IPS DF 6.9 (cell line): ENCODE data around the gene CCR7.
"Not testable (repeated sequence)": the region's sequence is repeated elsewhere in the genome, so short reads cannot be mapped to it uniquely, and the experiment has no call there.

Experiments used
- DNase-seq: peaks from one replicate; pipeline ENCODE4 v3.0.0-alpha.2; 2013; ENCODE audit warnings: low read depth, low spot score
- H3K27ac ChIP-seq: one replicate; pipeline ENCODE4 v1.5.1; 2013; ENCODE audit warnings: low read length, control low read depth
- H3K27me3 ChIP-seq: 2 replicates; pipeline ENCODE4 v1.6.1; 2013; ENCODE audit warnings: mild to moderate bottlenecking, low read length; ENCODE audit not compliant: control insufficient read depth, insufficient read depth
- H3K36me3 ChIP-seq: 2 replicates; pipeline ENCODE4 v1.6.1; 2013; ENCODE audit warnings: low read length; ENCODE audit not compliant: control insufficient read depth, insufficient read depth
- H3K4me1 ChIP-seq: 2 replicates; pipeline ENCODE4 v1.6.1; 2013; ENCODE audit warnings: low read length; ENCODE audit not compliant: control insufficient read depth, insufficient read depth
- H3K4me3 ChIP-seq: 2 replicates; pipeline ENCODE4 v1.5.1; 2013; ENCODE audit warnings: mild to moderate bottlenecking, low read length
- H3K9me3 ChIP-seq: 2 replicates; pipeline ENCODE4 v1.6.1; 2013; ENCODE audit warnings: low read length, inconsistent platforms; ENCODE audit not compliant: control insufficient read depth, insufficient read depth
- WGBS: extraction: QIAGEN DNeasy Blood & Tissue Kit; methylation state at CpG from one replicate; pipeline ENCODE4 v1.1.7; 2013; ENCODE audit warnings: mixed read lengths, missing lambda C conversion rate; ENCODE audit not compliant: insufficient read length, insufficient coverage; 5-methylcytosine and 5-hydroxymethylcytosine counted together

CCR7 gene

DNA sequence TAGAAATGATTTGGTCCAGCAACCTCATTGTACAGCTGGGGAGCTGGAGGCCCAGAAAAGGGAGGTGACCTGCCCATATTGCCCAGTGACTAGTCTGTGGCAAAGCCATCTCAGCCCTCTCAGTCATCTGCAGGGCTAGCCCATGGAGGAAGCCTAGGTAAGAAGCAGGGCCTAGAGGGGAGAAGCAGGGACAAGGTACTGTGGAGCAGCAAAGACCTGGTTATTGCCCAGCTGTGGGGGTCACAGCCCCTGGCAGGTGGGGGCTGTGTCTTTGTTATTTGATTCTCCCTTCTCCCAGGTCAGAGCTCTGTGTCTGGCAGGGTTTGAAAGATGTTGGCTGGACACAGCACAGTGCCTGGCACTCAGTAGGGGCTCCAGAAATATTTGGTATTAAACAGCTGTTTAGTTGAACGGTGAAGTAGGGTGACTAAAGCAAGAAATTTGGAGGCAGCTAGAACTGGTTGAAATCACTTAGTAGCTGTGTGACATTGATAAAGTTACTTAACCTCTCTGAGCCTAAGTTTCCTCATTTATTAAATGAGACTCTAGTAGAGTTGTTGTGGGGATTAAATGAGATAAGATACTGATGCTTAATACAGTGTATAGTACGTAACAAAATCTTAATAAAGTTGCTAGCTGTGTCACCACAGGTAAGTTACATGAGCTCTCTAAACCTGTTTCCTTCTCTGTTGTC is 17.3 kb downstream of the CCR7 start:
- Histone ChIP-seq H3K4me3 (no peak overlapping the region), H3K27me3 (no peaks in the 10 kb centered on the region), H3K36me3 (no peaks in the 10 kb centered on the region), H3K4me1 (no peaks in the 10 kb centered on the region), H3K27ac (no peak overlapping the region), H3K9me3 (no peaks in the 10 kb centered on the region)
- WGBS = no CpG with 5 or more reads among the region's 2 CpGs
- DNase-seq = no peak

- Histone ChIP-seq H3K27ac (no peak overlapping the region), H3K36me3 (no peaks in the 10 kb centered on the region), H3K4me3 (no peak overlapping the region), H3K27me3 (no peaks in the 10 kb centered on the region), H3K9me3 (no peaks in the 10 kb centered on the region), H3K4me1 (no peaks in the 10 kb centered on the region)
- no peak for DNase-seq
- 100% methylated on average over 1 of the region's 11 CpGs for WGBS
These were observed 18.0 kb downstream of the CCR7 start for GRCh38 chr17:40547079-40547784.

- not testable (repeated sequence) for H3K27me3 ChIP-seq, H3K36me3 ChIP-seq, H3K4me3 ChIP-seq, DNase-seq, H3K4me1 ChIP-seq, H3K9me3 ChIP-seq, H3K27ac ChIP-seq
- no CpG with 5 or more reads among the region's 4 CpGs for WGBS
These were observed 18.8 kb downstream of the CCR7 start for GRCh38 chr17:40546497-40546896.

DNA sequence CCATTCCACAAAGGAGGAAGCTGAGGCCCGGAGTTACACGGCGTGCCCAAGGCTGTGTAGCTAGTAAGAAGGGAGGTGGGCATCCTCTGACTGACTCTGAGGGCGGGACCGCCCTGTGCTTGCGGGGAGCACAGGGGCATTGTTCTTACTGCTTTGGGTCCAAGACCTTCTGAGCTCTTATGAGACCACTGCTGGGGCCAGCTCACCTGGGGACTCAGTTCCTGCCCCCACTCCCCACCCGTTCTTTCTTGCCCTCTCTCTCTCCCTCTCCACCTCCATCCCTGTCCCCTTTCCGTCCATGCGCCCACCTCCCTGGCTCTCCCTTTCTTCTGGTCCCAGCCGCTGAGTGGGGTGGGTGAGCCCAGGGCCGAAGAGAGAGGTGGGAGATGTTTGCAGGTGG is 19.6 kb downstream of the CCR7 start:
- Histone ChIP-seq H3K36me3 (no peaks in the 10 kb centered on the region), H3K9me3 (no peaks in the 10 kb centered on the region), H3K4me1 (no peaks in the 10 kb centered on the region), H3K4me3 (no peak overlapping the region), H3K27ac (no peak overlapping the region), H3K27me3 (no peaks in the 10 kb centered on the region)
- no CpG with 5 or more reads among the region's 11 CpGs for WGBS
- no peak for DNase-seq

- H3K4me3 ChIP-seq = no peak overlapping the region
- H3K27ac ChIP-seq = no peak overlapping the region
- no CpG with 5 or more reads among the region's 14 CpGs for WGBS
- H3K9me3 ChIP-seq = no peaks in the 10 kb centered on the region
- no peaks in the 10 kb centered on the region for H3K27me3 ChIP-seq
- no peaks in the 10 kb centered on the region for H3K4me1 ChIP-seq
- DNase-seq = no peak
- no peaks in the 10 kb centered on the region for H3K36me3 ChIP-seq
These were observed 22.5 kb downstream of the CCR7 start for GRCh38 chr17:40542558-40543411.

- Histone ChIP-seq H3K4me1 (no peaks in the 10 kb centered on the region), H3K27ac (no peak overlapping the region), H3K36me3 (no peaks in the 10 kb centered on the region), H3K9me3 (no peaks in the 10 kb centered on the region), H3K27me3 (no peaks in the 10 kb centered on the region), H3K4me3 (no peak overlapping the region)
- DNase-seq = no peak
- no CpG with 5 or more reads among the region's 18 CpGs for WGBS
These were observed 23.3 kb downstream of the CCR7 start for GRCh38 chr17:40541873-40542557.

DNA sequence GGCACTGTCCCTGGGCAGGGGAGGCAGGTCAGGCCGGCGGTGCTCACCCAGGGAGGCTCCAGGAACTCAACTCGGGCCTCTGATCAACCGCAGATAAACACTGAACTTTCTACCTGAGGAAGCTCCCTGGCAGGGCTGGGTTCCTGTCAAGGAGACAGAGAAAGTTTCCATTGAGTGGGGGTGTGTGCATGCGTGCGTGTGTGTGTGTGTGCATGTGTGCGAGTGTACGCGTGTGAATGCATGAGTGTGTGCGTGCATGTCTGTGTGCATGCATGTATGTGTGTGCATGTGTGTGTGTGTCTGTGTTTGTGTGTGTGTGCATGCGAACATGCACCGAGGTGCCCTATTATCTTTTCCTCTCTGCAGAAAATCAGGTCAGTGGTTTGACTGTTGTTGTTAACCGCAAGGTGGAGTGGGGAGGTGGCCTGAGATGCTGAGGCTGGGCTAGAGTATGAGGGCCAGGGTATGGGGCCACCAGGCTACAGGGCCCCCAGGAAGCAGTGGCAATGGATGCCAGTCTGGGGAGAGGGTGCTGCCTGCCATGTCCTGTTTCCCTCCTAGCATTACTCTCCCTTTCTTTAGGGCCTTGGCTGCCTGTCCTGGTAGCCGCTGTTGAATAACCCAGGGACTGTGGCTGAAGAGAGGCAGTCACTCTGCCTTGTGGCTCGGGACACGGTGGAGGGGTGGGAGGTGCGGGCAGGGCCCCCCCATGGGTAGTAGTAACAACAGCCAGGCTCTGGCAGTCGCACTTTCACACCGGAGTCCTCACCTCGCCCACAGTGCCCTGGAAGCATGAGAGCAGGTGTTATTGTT is 24.0 kb downstream of the CCR7 start:
- WGBS = no CpG with 5 or more reads among the region's 20 CpGs
- Histone ChIP-seq H3K9me3 (no peaks in the 10 kb centered on the region), H3K27me3 (no peaks in the 10 kb centered on the region), H3K36me3 (no peaks in the 10 kb centered on the region), H3K4me1 (no peaks in the 10 kb centered on the region), H3K27ac (no peak overlapping the region), H3K4me3 (no peak overlapping the region)
- DNase-seq = no peak

- DNase-seq = no peak
- Histone ChIP-seq H3K27me3 (no peaks in the 10 kb centered on the region), H3K9me3 (no peaks in the 10 kb centered on the region), H3K4me3 (no peak overlapping the region), H3K27ac (no peak overlapping the region), H3K36me3 (no peaks in the 10 kb centered on the region), H3K4me1 (no peaks in the 10 kb centered on the region)
- WGBS = no CpG with 5 or more reads among the region's 8 CpGs
These were observed 24.8 kb downstream of the CCR7 start for GRCh38 chr17:40540448-40540847.

DNA sequence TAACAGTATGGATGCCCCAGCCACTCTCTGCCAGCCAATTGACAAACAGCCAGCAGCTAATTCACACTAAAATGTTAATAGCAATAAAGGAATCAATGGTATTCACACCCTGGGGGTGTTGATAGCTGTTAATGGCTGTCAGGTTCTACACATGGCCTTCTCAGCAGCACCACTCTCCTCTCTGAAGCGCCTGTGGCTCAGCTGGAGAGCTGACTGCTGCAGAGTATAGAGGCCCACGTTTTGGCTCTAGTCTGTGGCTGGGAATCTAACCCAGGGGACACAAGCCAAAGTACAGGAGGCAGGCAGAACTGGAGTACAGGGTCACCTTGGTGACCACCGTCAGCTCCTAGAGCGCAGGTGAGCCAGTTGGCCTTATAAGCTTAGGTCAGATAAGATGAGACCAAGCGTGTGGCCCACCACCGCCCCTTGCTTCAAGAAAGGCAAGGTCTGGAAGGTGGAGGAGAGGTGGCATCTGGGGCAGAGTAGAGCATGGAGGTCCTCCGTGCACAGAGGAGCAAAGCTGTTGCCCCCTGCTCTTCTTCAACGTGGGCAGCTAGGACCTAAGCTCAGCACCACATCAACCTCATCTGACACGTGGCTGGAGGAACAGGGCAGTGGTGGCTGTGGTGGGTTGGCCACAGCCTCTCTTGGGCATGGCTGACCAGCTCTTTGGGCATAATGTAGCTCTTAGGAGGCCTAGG is 25.4 kb downstream of the CCR7 start:
- DNase-seq = no peak
- H3K27ac ChIP-seq = no peak overlapping the region
- H3K27me3 ChIP-seq = no peaks in the 10 kb centered on the region
- H3K4me3 ChIP-seq = no peak overlapping the region
- no peaks in the 10 kb centered on the region for H3K36me3 ChIP-seq
- H3K4me1 ChIP-seq = no peaks in the 10 kb centered on the region
- no peaks in the 10 kb centered on the region for H3K9me3 ChIP-seq
- no CpG with 5 or more reads among the region's 9 CpGs for WGBS
